IMR-90 (cell line): ENCODE results near the gene LY6G5C. TPM values are rescaled to one million over a fixed set of nuclear protein-coding genes. Genes with fewer than 3 reads are reported as not detected.

Experiments used
- ATAC-seq: fragments of 200-7000 bp; cut with Tn5 transposase; 2 replicates; pipeline ENCODE4 v1.9.1; 2020; ENCODE audit warnings: low read depth, mild to moderate bottlenecking, moderate library complexity
- BruUV-seq: library from RNA; stranded (reverse); fragments of 400-500 nt; replicated peaks from 2 replicates; lab custom pipeline; 2021; lab: Mats Ljungman, UMichigan
- CTCF ChIA-PET: fragments of 300-600 bp; formaldehyde crosslinking; extraction: SDS; loops from one replicate; lab custom pipeline; 2021; ENCODE audit warnings: antibody characterized with exemption; lab: Yijun Ruan, JAX
- POLR2A ChIA-PET: fragments of 300-600 bp; sonication (Branson Sonifier 250); formaldehyde crosslinking; loops from one replicate; lab custom pipeline; 2022; ENCODE audit warnings: antibody characterized with exemption; ENCODE audit not compliant: unreplicated experiment; lab: Charles Lee
- DNase-seq: peaks from one replicate; pipeline ENCODE4 v3.0.0; 2013
- H2AFZ ChIP-seq: replicated peaks from 2 replicates; pipeline ENCODE3; 2013; ENCODE audit warnings: low read length, mild to moderate bottlenecking; ENCODE audit not compliant: poor library complexity
- H2AK5ac ChIP-seq: 2 replicates; pipeline ENCODE4 v1.6.1; 2013; ENCODE audit warnings: low read depth, low read length, inconsistent platforms
- H2AK9ac ChIP-seq: replicated peaks from 2 replicates; pipeline ENCODE3; 2013; ENCODE audit warnings: mild to moderate bottlenecking, low read depth, low read length, moderate library complexity; ENCODE audit not compliant: poor library complexity
- H2BK120ac ChIP-seq: 2 replicates; pipeline ENCODE4 v1.6.1; 2013; ENCODE audit warnings: low read depth, low read length, inconsistent platforms
- H2BK15ac ChIP-seq: 3 replicates; pipeline ENCODE4 v1.6.1; 2013; ENCODE audit warnings: low read depth, low read length, inconsistent platforms
- H2BK20ac ChIP-seq: 2 replicates; pipeline ENCODE4 v1.6.1; 2013; ENCODE audit warnings: low read depth, mild to moderate bottlenecking, inconsistent platforms, low read length, moderate library complexity
- H2BK5ac ChIP-seq: 2 replicates; pipeline ENCODE4 v1.6.1; 2013; ENCODE audit warnings: mild to moderate bottlenecking, low read depth, low read length, inconsistent platforms; ENCODE audit not compliant: poor library complexity, severe bottlenecking
- H3K14ac ChIP-seq: replicated peaks from 2 replicates; pipeline ENCODE4 v1.6.1; 2013; ENCODE audit warnings: low read depth, low read length, inconsistent platforms
- H3K18ac ChIP-seq: 2 replicates; pipeline ENCODE4 v1.6.1; 2013; ENCODE audit warnings: low read depth, low read length, control low read depth
- H3K23ac ChIP-seq: 2 replicates; pipeline ENCODE4 v1.6.1; 2013; ENCODE audit warnings: low read depth, low read length, inconsistent platforms
- H3K27ac ChIP-seq: 2 replicates; pipeline ENCODE4 v1.5.1; 2013; ENCODE audit warnings: mild to moderate bottlenecking, control low read depth, low read length; ENCODE audit not compliant: insufficient read depth
- H3K27me3 ChIP-seq: 2 replicates; pipeline ENCODE4 v1.6.1; 2013; ENCODE audit warnings: low read length; ENCODE audit not compliant: control insufficient read depth, insufficient read depth
- H3K36me3 ChIP-seq: 2 replicates; pipeline ENCODE4 v1.6.1; 2013; ENCODE audit warnings: low read length, mixed read lengths; ENCODE audit not compliant: control insufficient read depth, insufficient read depth
- H3K4ac ChIP-seq: 2 replicates; pipeline ENCODE4 v1.6.1; 2013; ENCODE audit warnings: low read depth, low read length, inconsistent platforms
- H3K4me1 ChIP-seq: 2 replicates; pipeline ENCODE4 v1.6.1; 2013; ENCODE audit warnings: low read length, mixed read lengths; ENCODE audit not compliant: control insufficient read depth, insufficient read depth
- H3K4me2 ChIP-seq: 2 replicates; pipeline ENCODE4 v1.6.1; 2013; ENCODE audit warnings: low read depth, mild to moderate bottlenecking, control low read depth, low read length, moderate library complexity
- H3K4me3 ChIP-seq: 2 replicates; pipeline ENCODE4 v1.5.1; 2013; ENCODE audit warnings: low read depth, mild to moderate bottlenecking, control low read depth, low read length, moderate library complexity; ENCODE audit not compliant: insufficient read depth
- H3K56ac ChIP-seq: 2 replicates; pipeline ENCODE4 v1.6.1; 2013; ENCODE audit warnings: low read length, inconsistent platforms; ENCODE audit not compliant: insufficient read depth; ENCODE audit errors: extremely low read depth
- H3K79me1 ChIP-seq, 2 experiments: 2 replicates each; pipeline ENCODE4 v1.6.1; 2013; ENCODE audit warnings: low read length in 2 of 2, inconsistent platforms in 1 of 2, low read depth in 1 of 2
- H3K9ac ChIP-seq: 2 replicates; pipeline ENCODE4 v1.6.1; 2013; ENCODE audit warnings: low read depth, low read length, control low read depth
- H3K9me1 ChIP-seq: 2 replicates; pipeline ENCODE4 v1.6.1; 2013; ENCODE audit warnings: low read length, inconsistent platforms; ENCODE audit not compliant: insufficient read depth
- H3K9me3 ChIP-seq: 2 replicates; pipeline ENCODE4 v1.6.1; 2013; ENCODE audit warnings: low read length; ENCODE audit not compliant: control insufficient read depth, insufficient read depth
- H4K20me1 ChIP-seq: 2 replicates; pipeline ENCODE4 v1.6.1; 2013; ENCODE audit warnings: low read length, inconsistent platforms; ENCODE audit not compliant: insufficient read depth
- H4K5ac ChIP-seq: 2 replicates; pipeline ENCODE4 v1.6.1; 2013; ENCODE audit warnings: mild to moderate bottlenecking, low read depth, low read length, control low read depth
- H4K8ac ChIP-seq, 2 experiments: 2 replicates each; pipeline ENCODE4 v1.6.1; 2013; ENCODE audit warnings: low read depth in 2 of 2, low read length in 2 of 2, control low read depth in 1 of 2, inconsistent platforms in 1 of 2
- H4K91ac ChIP-seq: 2 replicates; pipeline ENCODE4 v1.6.1; 2013; ENCODE audit warnings: low read depth, low read length, inconsistent platforms; ENCODE audit not compliant: insufficient read depth
- MXI1 ChIP-seq: IDR thresholded peaks from 2 replicates; pipeline ENCODE4 v1.6.1; 2012; ENCODE audit warnings: low read depth, mild to moderate bottlenecking, low read length, moderate library complexity, borderline replicate concordance
- SMC3 ChIP-seq: fragments of 150-350 bp; IDR thresholded peaks from 2 replicates; pipeline ENCODE4 v1.6.1; 2016; ENCODE audit warnings: low read depth, mild to moderate bottlenecking, antibody characterized with exemption, low read length, moderate library complexity
- WGBS, 2 experiments: methylation state at CpG; one replicate each; pipeline versions ENCODE4 v1.1.5 to v1.1.7; 2013; ENCODE audit warnings: missing lambda C conversion rate in 2 of 2; ENCODE audit not compliant: insufficient read length in 1 of 2; ENCODE audit errors: extremely low coverage in 2 of 2; 5-methylcytosine and 5-hydroxymethylcytosine counted together
- dilution Hi-C: fragments of 300-500 bp; cut with HindIII; formaldehyde crosslinking; loops from one replicate; pipeline ENCODE4 v1.14.3; 2018; ENCODE audit warnings: low sequenced_read_pairs; ENCODE audit not compliant: unreplicated experiment
- in situ Hi-C: fragments of 300-500 bp; cut with MboI; formaldehyde crosslinking; loops from 3 replicates; pipeline ENCODE4 v1.14.3; 2019; ENCODE audit warnings: low sequenced_read_pairs, inconsistent platforms, mixed read lengths
- intact Hi-C: fragments of 100-400 bp; cut with micrococcal nuclease; formaldehyde crosslinking; loops from 2 replicates; pipeline ENCODE4 v1.10.0; 2022
- polyA plus RNA-seq, 3 experiments: library from polyadenylated mRNA; depleted of rRNA; stranded (reverse); fragments of >200 nt; gene quantifications; 2 replicates each; pipeline ENCODE4 v1.2.3, GENCODE V29; 2012; ENCODE audit warnings: low replicate concordance in 1 of 3
- total RNA-seq: library from RNA; depleted of rRNA; stranded (reverse); fragments of >200 nt; gene quantifications from 2 replicates; pipeline ENCODE4 v1.2.3, GENCODE V29; 2012
- TF ChIP-seq, protein P1 (sequence below): fragments of 150-350 bp; IDR thresholded peaks from 2 replicates; pipeline ENCODE4 v1.6.1; 2017; ENCODE audit warnings: mild to moderate bottlenecking, antibody characterized with exemption, low read length, low read depth

LY6G5C gene
- total and polyA plus RNA-seq, 2 of the 4 experiments (the other 2 are of a cell fraction) = 0.18 to 2.0 TPM

GRCh38 chr6:31707701-31708100 is 26.8 kb upstream of the LY6G5C start:
- H4K91ac ChIP-seq = no peak overlapping the region
- intact Hi-C loops (no loop called here), dilution Hi-C loops (no loop called here), in situ Hi-C loops (no loop called here)
- no peak overlapping the region for H4K5ac ChIP-seq
- no peaks in the 10 kb centered on the region; the same call in 1 of the 2 replicates for H4K20me1 ChIP-seq
- no peak overlapping the region for H2BK20ac ChIP-seq
- H3K9me1 ChIP-seq = no peaks in the 10 kb centered on the region
- DNase-seq (no peak), ATAC-seq (no peak)
- no peak overlapping the region for H2AFZ ChIP-seq
- no peak overlapping the region for H3K4me2 ChIP-seq
- H4K8ac ChIP-seq = no peak overlapping the region
- no peaks in the 10 kb centered on the region for H3K4me1 ChIP-seq
- H3K18ac ChIP-seq = no peak overlapping the region
- no peak overlapping the region for H3K4me3 ChIP-seq
- no peak overlapping the region for H3K27ac ChIP-seq
- no peaks in the 10 kb centered on the region for H3K36me3 ChIP-seq
- no peak overlapping the region for H2AK9ac ChIP-seq
- no peak overlapping the region for H3K14ac ChIP-seq
- 100% methylated on average over 2 of the region's 10 CpGs; no CpG with 5 or more reads in 1 of the 2 experiments for WGBS, 2 experiments
- H3K9ac ChIP-seq = no peak overlapping the region
- H3K27me3 ChIP-seq = peaks cover 14% of the 10 kb centered on the region; the same call in 1 of the 2 replicates
- H2AK5ac ChIP-seq = no peak overlapping the region
- TF ChIP-seq MXI1 = no peak
- TF ChIP-seq, protein P1, sequence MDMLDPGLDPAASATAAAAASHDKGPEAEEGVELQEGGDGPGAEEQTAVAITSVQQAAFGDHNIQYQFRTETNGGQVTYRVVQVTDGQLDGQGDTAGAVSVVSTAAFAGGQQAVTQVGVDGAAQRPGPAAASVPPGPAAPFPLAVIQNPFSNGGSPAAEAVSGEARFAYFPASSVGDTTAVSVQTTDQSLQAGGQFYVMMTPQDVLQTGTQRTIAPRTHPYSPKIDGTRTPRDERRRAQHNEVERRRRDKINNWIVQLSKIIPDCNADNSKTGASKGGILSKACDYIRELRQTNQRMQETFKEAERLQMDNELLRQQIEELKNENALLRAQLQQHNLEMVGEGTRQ = no peak
- TF ChIP-seq SMC3 = no peak
- no TSS peak for BruUV-seq
- no peak overlapping the region for H3K4ac ChIP-seq
- peaks cover 0 to 2% of the 10 kb centered on the region in 2 experiments; a peak in 1 of 4 replicates for H3K79me1 ChIP-seq
- H2BK120ac ChIP-seq = no peak overlapping the region
- H3K9me3 ChIP-seq = no peaks in the 10 kb centered on the region
- H2BK15ac ChIP-seq = no peak overlapping the region
- no peak overlapping the region for H3K56ac ChIP-seq
- H3K23ac ChIP-seq = no peak overlapping the region
- POLR2A ChIA-PET = no interaction called here
- CTCF ChIA-PET = no interaction called here
- no peak overlapping the region for H2BK5ac ChIP-seq
